ENCODE data around the gene CTSF.
"Not testable (repeated sequence)": the region's sequence is repeated elsewhere in the genome, so short reads cannot be mapped to it uniquely, and the experiment has no call there.

Gene CTSF

DNA sequence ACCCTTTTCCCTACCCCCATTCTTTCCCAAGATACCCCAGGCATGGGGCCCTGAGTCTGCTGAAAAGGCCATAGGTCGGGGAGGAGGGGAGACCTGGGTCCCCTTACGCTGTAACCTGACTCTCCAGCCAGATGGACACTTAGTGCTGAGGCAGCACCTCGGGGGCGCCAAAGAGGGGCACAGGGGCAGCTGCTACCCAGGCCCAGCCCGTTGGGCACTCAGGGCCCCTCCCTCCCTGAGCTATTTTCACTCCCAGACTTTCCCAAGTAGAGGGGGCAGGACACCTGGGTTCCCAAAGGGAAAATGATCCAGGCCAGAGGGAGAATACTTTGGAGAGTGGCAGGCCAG lies 20.8 kb downstream of the CTSF start:
- TF ChIP-seq, protein P1, sequence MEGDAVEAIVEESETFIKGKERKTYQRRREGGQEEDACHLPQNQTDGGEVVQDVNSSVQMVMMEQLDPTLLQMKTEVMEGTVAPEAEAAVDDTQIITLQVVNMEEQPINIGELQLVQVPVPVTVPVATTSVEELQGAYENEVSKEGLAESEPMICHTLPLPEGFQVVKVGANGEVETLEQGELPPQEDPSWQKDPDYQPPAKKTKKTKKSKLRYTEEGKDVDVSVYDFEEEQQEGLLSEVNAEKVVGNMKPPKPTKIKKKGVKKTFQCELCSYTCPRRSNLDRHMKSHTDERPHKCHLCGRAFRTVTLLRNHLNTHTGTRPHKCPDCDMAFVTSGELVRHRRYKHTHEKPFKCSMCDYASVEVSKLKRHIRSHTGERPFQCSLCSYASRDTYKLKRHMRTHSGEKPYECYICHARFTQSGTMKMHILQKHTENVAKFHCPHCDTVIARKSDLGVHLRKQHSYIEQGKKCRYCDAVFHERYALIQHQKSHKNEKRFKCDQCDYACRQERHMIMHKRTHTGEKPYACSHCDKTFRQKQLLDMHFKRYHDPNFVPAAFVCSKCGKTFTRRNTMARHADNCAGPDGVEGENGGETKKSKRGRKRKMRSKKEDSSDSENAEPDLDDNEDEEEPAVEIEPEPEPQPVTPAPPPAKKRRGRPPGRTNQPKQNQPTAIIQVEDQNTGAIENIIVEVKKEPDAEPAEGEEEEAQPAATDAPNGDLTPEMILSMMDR (IDR thresholded peaks at IDR 0.05; ENCODE audit: extremely low read depth, insufficient read depth, missing control alignments) = no peak
- in situ Hi-C loops (cut with MboI; ENCODE audit: low pct_unique_long_range_greater_than_20kb, low sequenced_read_pairs, unreplicated experiment) = no loop called here
- DNase-seq (ENCODE audit: low spot score) = no peak

DNA sequence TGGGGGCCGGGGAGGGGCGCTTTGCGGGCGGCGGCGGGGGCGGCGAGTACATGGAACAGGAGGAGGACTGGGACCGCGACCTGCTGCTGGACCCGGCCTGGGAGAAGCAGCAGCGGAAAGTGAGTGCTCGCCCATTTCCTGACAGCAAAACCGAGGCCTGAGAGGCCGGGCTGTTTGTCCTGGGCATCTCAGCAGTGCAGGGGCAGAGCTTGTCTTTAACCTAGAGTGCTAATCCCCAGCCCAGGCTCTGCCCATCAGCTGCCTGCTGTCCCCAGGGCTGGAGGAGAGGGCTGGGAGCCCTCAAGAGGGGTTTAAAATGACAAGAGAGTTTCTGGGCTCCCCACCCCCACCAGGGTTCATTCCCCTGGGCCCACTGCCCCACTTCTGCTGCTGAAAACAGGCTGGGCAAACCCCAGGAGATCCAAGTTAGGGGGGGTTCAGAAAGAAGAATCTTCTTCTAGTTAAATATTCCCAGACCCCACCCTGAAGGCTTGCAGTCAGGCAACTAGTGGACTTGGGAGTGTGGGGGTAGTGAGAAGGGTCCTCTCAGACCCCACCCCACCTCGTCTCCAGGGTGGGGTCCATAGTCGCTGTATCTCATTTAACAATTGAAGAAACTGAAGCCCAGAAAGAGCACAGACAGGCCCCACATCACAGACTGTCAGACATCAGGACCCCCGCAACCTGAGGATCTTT lies 21.3 kb downstream of the CTSF start:
- DNase-seq (ENCODE audit: low spot score) = no peak
- TF ChIP-seq, protein P1 (IDR thresholded peaks at IDR 0.05; ENCODE audit: extremely low read depth, insufficient read depth, missing control alignments) = no peak
- in situ Hi-C loops (cut with MboI; ENCODE audit: low pct_unique_long_range_greater_than_20kb, low sequenced_read_pairs, unreplicated experiment) = no loop called here

DNA sequence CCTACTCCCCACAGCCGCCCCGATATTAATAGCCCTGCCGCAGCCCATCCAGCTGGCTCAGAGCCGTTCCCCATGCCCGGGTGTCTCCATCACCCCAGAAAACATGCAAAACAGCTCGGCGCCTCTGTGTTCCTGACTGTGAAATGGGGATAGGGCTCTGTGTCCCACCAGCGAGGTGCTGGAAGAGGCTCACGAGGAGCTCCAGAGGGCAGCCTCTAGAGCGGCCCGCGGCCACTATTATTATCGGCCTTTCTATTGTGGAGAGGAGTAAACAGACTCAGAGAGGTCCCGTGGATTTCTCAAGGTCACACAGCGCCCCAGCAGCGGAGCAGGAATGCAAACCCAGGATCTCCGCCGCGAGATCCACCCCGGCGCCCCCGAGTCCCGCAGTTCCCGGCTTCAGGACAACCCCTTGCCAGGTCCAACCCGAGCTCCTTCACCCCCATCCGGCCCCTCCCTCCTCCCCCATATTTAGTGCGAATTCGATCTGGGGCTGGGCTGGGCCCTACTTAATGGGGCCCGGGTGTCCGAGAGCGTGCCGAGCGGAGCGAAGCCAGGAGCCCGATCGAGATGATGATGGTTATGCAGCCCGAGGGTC lies 21.9 kb downstream of the CTSF start, which contains the start of gene ACTN3:
Gene ACTN3, plus strand, starts transcription at position 536 of the 598 bp plus-strand sequence. Its CDS starts 35 bp downstream, at position 571.
- in situ Hi-C loops (cut with MboI; ENCODE audit: low pct_unique_long_range_greater_than_20kb, low sequenced_read_pairs, unreplicated experiment) = no loop called here
- TF ChIP-seq, protein P1 (IDR thresholded peaks at IDR 0.05; ENCODE audit: extremely low read depth, insufficient read depth, missing control alignments) = no peak
- no peak for DNase-seq (ENCODE audit: low spot score)

DNA sequence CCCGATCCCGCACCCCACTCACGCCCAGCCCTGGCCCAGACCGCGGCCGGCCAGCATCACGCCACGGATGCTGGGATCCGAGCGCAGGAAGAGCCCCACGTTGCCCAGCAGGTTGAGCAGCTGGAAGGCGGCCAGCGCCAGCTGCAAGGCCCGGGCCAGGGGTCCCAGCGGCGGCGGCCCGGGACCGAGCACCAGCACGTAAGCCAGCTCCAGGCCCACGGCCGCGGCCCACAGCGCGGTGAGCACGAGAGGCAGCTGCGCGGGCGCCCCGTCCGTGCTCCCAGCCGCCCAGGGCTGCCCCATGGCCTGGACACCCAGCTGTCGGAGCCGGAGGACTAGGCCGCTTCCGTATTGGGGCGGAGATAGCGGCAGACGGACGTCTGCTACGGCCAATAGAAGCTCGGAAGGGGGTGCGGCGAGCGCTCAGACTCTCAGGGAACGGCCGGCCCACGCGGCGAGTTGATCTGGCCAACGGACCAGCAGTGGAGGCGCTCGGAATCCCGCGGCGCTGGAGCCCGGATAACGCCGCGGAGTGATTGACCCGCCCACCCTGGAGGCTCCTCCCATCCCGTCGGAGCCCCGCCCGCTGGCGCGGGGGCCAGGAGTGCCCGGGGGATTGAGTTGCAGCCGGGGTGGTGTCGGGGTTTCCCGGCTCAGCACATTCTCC lies 22.6 kb downstream of the CTSF start, which contains the start of gene ZDHHC24:
Gene ZDHHC24, minus strand, starts transcription at position 348 of the 667 bp plus-strand sequence. Its CDS starts 45 bp downstream, at position 303.
- TF ChIP-seq, protein P1 (IDR thresholded peaks at IDR 0.05; ENCODE audit: extremely low read depth, insufficient read depth, missing control alignments) = no peak
- peak; percentile 99 for DNase-seq (ENCODE audit: low spot score)
- in situ Hi-C loops (cut with MboI; ENCODE audit: low pct_unique_long_range_greater_than_20kb, low sequenced_read_pairs, unreplicated experiment) = no loop called here

DNA sequence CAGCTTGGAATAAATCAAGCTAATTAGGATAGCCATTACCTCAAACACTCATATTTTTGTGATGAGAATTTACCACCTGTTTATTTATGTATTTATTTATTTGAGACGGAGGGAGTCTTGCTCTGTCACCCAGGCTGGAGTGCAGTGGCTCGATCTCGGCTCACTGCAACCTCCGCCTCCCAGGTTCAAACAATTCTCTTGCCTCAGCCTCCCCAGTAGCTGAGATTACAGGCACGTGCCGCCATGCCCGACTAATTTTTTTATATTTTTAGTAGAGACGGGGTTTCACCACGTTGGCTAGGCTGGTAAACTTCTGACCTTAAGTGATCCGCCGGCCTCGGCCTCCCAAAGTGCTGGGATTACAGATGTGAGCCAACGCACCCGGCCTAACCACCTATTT lies 23.5 kb downstream of the CTSF start:
- DNase-seq (ENCODE audit: low spot score); in situ Hi-C loops (cut with MboI; ENCODE audit: low pct_unique_long_range_greater_than_20kb, low sequenced_read_pairs, unreplicated experiment): not testable (repeated sequence)

DNA sequence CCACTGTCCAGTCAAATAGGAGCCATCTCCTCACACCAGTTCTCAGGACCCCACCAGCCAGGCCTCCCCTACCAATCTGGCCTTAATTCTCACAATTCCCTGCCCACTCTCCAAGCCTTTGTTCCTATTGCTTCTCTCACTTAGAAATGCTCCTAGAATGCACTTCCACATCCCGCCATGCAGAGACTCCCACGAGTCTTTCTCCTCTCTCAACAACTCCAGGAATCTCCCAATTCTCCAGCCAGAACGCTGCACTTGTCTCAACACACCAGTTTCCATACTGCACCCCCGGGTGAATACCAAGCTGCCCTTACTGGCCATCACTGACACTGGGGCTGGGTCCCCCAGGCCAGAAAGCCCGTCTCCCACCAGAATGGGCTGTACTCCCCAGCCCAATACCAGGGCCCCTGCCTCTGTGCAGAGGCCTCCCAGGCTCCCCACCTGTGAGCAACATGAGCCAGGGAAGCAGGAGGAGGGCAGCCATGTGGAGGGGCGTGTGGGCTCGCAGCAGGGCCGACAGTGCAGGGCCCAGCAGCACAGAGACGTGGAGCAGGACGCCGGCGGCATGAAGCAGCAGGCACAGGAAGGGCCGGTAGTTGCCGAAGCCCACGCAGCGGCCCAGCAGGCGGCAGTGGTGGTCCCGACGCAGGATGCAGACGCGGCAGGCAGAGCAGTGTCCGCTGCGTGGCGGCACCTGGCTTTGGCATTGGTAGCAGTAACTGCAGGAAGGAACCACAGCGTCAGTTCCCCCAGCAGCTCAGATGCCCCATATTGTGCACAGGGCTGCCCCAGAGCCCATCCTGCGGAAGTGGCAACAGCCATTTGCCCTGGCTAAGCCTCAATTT lies 24.9 kb downstream of the CTSF start:
- peak; percentile 79 for DNase-seq (ENCODE audit: low spot score)
- in situ Hi-C loops (cut with MboI; ENCODE audit: low pct_unique_long_range_greater_than_20kb, low sequenced_read_pairs, unreplicated experiment) = no loop called here
- TF ChIP-seq, protein P1 (IDR thresholded peaks at IDR 0.05; ENCODE audit: extremely low read depth, insufficient read depth, missing control alignments) = peak; percentile 73

All from GM13977 (cell line).